CD14-positive monocyte (primary cell): ENCODE results near the gene ZNF518B. TPM values are rescaled to one million over a fixed set of nuclear protein-coding genes. Genes with fewer than 3 reads are reported as not detected.
A peak's percentile ranks its signal among the peaks of the same experiment; 100 is the strongest.

Experiments
- DNase-seq, 3 donors: peaks; one replicate each; pipeline ENCODE4 v3.0.0-alpha.2; 2011 to 2022
- H2AFZ ChIP-seq: 2 replicates; pipeline ENCODE4 v1.6.0; 2012; ENCODE audit warnings: mild to moderate bottlenecking, low read depth, low read length, inconsistent platforms; ENCODE audit not compliant: insufficient read depth, poor library complexity, severe bottlenecking
- H3K27ac ChIP-seq, 2 donors: 1 replicate in 1 of 2; 2 replicates in 1 of 2; pipeline ENCODE4 v1.5.1; 2012 to 2013; ENCODE audit warnings: low read length in 2 of 2, control low read depth in 1 of 2, inconsistent platforms in 1 of 2, low read depth in 1 of 2, mild to moderate bottlenecking in 1 of 2
- H3K27me3 ChIP-seq, 2 donors: one replicate each; pipeline versions ENCODE4 v1.6.0 to v1.6.1; 2011 to 2013; ENCODE audit warnings: low read length in 2 of 2; ENCODE audit not compliant: control insufficient read depth in 2 of 2, insufficient read depth in 2 of 2
- H3K36me3 ChIP-seq, 2 donors: replicated peaks in 1 of 2; 1 replicate in 1 of 2; 2 replicates in 1 of 2; pipeline versions ENCODE4 v1.5.1 to v1.6.1; 2012 to 2013; ENCODE audit warnings: low read length in 2 of 2, control low read depth in 1 of 2, inconsistent platforms in 1 of 2, mild to moderate bottlenecking in 1 of 2; ENCODE audit not compliant: insufficient read depth in 2 of 2, control insufficient read depth in 1 of 2
- H3K4me1 ChIP-seq, 2 donors: 1 replicate in 1 of 2; 2 replicates in 1 of 2; pipeline versions ENCODE4 v1.5.1 to v1.6.1; 2012 to 2013; ENCODE audit warnings: low read length in 2 of 2, control low read depth in 1 of 2, inconsistent platforms in 1 of 2, mild to moderate bottlenecking in 1 of 2, moderate library complexity in 1 of 2; ENCODE audit not compliant: insufficient read depth in 2 of 2, control insufficient read depth in 1 of 2
- H3K4me2 ChIP-seq: replicated peaks from 2 replicates; pipeline ENCODE3; 2012; ENCODE audit warnings: low read length, moderate library complexity, mild to moderate bottlenecking; ENCODE audit not compliant: poor library complexity, severe bottlenecking; ENCODE audit errors: extremely low read depth
- H3K4me3 ChIP-seq, 3 experiments: fragments of 200-600 bp in 1 of 3; sonication (generic) in 1 of 3; replicated peaks in 1 of 3; 1 replicate in 2 of 3; 2 replicates in 1 of 3; pipeline ENCODE4 v1.5.1; 2011 to 2013; ENCODE audit warnings: low read length in 3 of 3, mild to moderate bottlenecking in 3 of 3, control low read depth in 2 of 3, low read depth in 2 of 3, inconsistent platforms in 1 of 3, moderate library complexity in 1 of 3
- H3K79me2 ChIP-seq: 2 replicates; pipeline ENCODE4 v1.6.0; 2012; ENCODE audit warnings: mild to moderate bottlenecking, control low read depth, inconsistent platforms, low read length, moderate library complexity; ENCODE audit not compliant: insufficient read depth
- H3K9ac ChIP-seq: 2 replicates; pipeline ENCODE4 v1.6.0; 2017; ENCODE audit warnings: low read length, mild to moderate bottlenecking; ENCODE audit not compliant: insufficient read depth, poor library complexity, severe bottlenecking
- H3K9me3 ChIP-seq, 2 donors: replicated peaks in 1 of 2; 1 replicate in 1 of 2; 2 replicates in 1 of 2; pipeline versions ENCODE4 v1.5.1 to v1.6.1; 2012 to 2013; ENCODE audit warnings: low read length in 2 of 2, control low read depth in 1 of 2; ENCODE audit not compliant: control insufficient read depth in 1 of 2, insufficient read depth in 1 of 2
- H4K20me1 ChIP-seq: 2 replicates; pipeline ENCODE4 v1.6.0; 2012; ENCODE audit warnings: mild to moderate bottlenecking, low read length, control low read depth, moderate library complexity; ENCODE audit not compliant: insufficient read depth
- H3K27ac Mint-ChIP-seq, 7 donors: one replicate each; pipeline ENCODE4 v1.8.0; 2020; ENCODE audit warnings: mild to moderate bottlenecking in 7 of 7, mixed read lengths in 7 of 7, moderate library complexity in 6 of 7, inconsistent platforms in 2 of 7
- H3K27me3 Mint-ChIP-seq, 3 donors: one replicate each; pipeline ENCODE4 v1.8.0; 2021 to 2022; ENCODE audit warnings: low read depth in 3 of 3, mild to moderate bottlenecking in 3 of 3, mixed read lengths in 3 of 3, moderate library complexity in 3 of 3, inconsistent platforms in 1 of 3
- H3K36me3 Mint-ChIP-seq, 2 donors: one replicate each; pipeline ENCODE4 v1.8.0; 2020; ENCODE audit warnings: mixed read lengths in 2 of 2, inconsistent platforms in 1 of 2, mild to moderate bottlenecking in 1 of 2
- H3K4me1 Mint-ChIP-seq: one replicate; pipeline ENCODE4 v1.8.0; 2020; ENCODE audit warnings: mild to moderate bottlenecking, mixed read lengths
- H3K4me3 Mint-ChIP-seq, 2 donors: one replicate each; pipeline ENCODE4 v1.8.0; 2020; ENCODE audit warnings: mild to moderate bottlenecking in 2 of 2, mixed read lengths in 2 of 2, moderate library complexity in 1 of 2
- H3K9me3 Mint-ChIP-seq, 7 donors: one replicate each; pipeline ENCODE4 v1.8.0; 2020 to 2022; ENCODE audit warnings: mixed read lengths in 7 of 7, mild to moderate bottlenecking in 6 of 7, moderate library complexity in 6 of 7, inconsistent platforms in 2 of 7
- CTCF ChIP-seq: fragments of 200-600 bp; IDR thresholded peaks from one replicate; pipeline ENCODE4 v1.8.0; 2022; ENCODE audit warnings: antibody characterized with exemption, mild to moderate bottlenecking
- WGBS: methylation state at CpG from one replicate; pipeline ENCODE4 v1.1.5; 2013; ENCODE audit warnings: missing lambda C conversion rate; ENCODE audit not compliant: insufficient coverage; 5-methylcytosine and 5-hydroxymethylcytosine counted together
- intact Hi-C, 2 donors: fragments of 100-400 bp; cut with micrococcal nuclease; formaldehyde crosslinking; loops; one replicate each; pipeline versions ENCODE4 v1.15.0 to v1.15.1; 2023
- polyA plus RNA-seq, 3 donors: library from polyadenylated mRNA; depleted of rRNA in 1 of 3; unstranded in 2 of 3; stranded (reverse) in 1 of 3; fragments of 300-500 nt in 2 of 3; fragments of >200 nt in 1 of 3; fragmentation: Illumina TruSeq in 2 of 3; gene quantifications; 1 replicate in 2 of 3; 2 replicates in 1 of 3; pipeline ENCODE4 v1.2.3, GENCODE V29; 2012 to 2021

ZNF518B gene
- polyA plus RNA-seq, 3 donors, result 4.5 to 11.3 (median 5.4) TPM

GRCh38 chr4:10461091-10461849 lies 4.0 kb upstream of the ZNF518B start:
- H3K4me1 ChIP-seq, result peaks cover 20 to 27% of the 10 kb centered on the region in 2 donors
- peak overlapping the region; percentile 72 for H2AFZ ChIP-seq
- intact Hi-C loops, result no loop called here
- Mint-ChIP-seq H3K27me3 (peaks cover 54 to 67% (median 58%) of the 10 kb centered on the region in 3 donors), H3K36me3 (peaks cover 5 to 7% of the 10 kb centered on the region in 2 donors), H3K4me1 (peaks cover 21% of the 10 kb centered on the region), H3K27ac (peak overlapping the region in 1 of 7 donors; percentile 19), H3K9me3 (peaks cover 6 to 28% (median 23%) of the 10 kb centered on the region in 7 donors), H3K4me3 (peak overlapping the region; percentile 74 to 92)
- TF ChIP-seq CTCF, result peak; percentile 98
- peaks cover 33 to 53% of the 10 kb centered on the region in 2 donors for H3K27me3 ChIP-seq
- WGBS, result 6% methylated on average over 70 of the region's 72 CpGs
- peak overlapping the region; percentile 69 for H3K4me2 ChIP-seq
- peak; percentile 64 to 79 (median 72) for DNase-seq
- peak overlapping the region in 2 of 3 experiments; percentile 7 to 64 for H3K4me3 ChIP-seq
- H4K20me1 ChIP-seq, result no peaks in the 10 kb centered on the region
- H3K36me3 ChIP-seq, result no peaks in the 10 kb centered on the region
- no peak overlapping the region for H3K9ac ChIP-seq
- no peak overlapping the region for H3K27ac ChIP-seq
- peaks cover 12 to 20% of the 10 kb centered on the region in 2 donors for H3K9me3 ChIP-seq
- H3K79me2 ChIP-seq, result peaks cover 3% of the 10 kb centered on the region

GRCh38 chr4:10460313-10461047 lies 3.3 kb upstream of the ZNF518B start:
- 90% methylated on average over 7 of the region's 11 CpGs for WGBS
- DNase-seq, result no peak
- Histone ChIP-seq H3K4me2 (peak overlapping the region; percentile 69), H3K27ac (no peak overlapping the region), H3K9me3 (peaks cover 13 to 20% of the 10 kb centered on the region in 2 donors), H3K27me3 (peaks cover 33 to 56% of the 10 kb centered on the region in 2 donors), H3K36me3 (no peaks in the 10 kb centered on the region), H3K79me2 (peaks cover 6% of the 10 kb centered on the region), H3K4me3 (peak overlapping the region in 1 of 3 experiments; percentile 64), H3K4me1 (peaks cover 22 to 34% of the 10 kb centered on the region in 2 donors), H4K20me1 (no peaks in the 10 kb centered on the region), H2AFZ (peak overlapping the region; percentile 72), H3K9ac (no peak overlapping the region)
- Mint-ChIP-seq H3K4me1 (peaks cover 24% of the 10 kb centered on the region), H3K36me3 (peaks cover 10% of the 10 kb centered on the region in 2 donors), H3K27ac (no peak overlapping the region), H3K27me3 (peaks cover 56 to 70% (median 60%) of the 10 kb centered on the region in 3 donors), H3K4me3 (peak overlapping the region in 1 of 2 donors; percentile 82), H3K9me3 (peaks cover 7 to 34% (median 26%) of the 10 kb centered on the region in 7 donors)
- TF ChIP-seq CTCF, result no peak
- intact Hi-C loops, result no loop called here
